HTR-8/SVneo (cell line): ENCODE measurements around the gene IPO4.

Experiments
- DNase-seq: peaks from one replicate; pipeline ENCODE4 v3.0.0; 2011; ENCODE audit warnings: low spot score, mixed read lengths; ENCODE audit not compliant: insufficient read length
- FAIRE-seq: peaks from 2 replicates; lab custom pipeline; 2011; peaks lifted over from hg19 to GRCh38; lab: Jason Lieb, UNC

IPO4 gene

GRCh38 chr14:24136684-24137528, 51.7 kb downstream of the IPO4 start:
- FAIRE-seq: no peak
- no peak for DNase-seq

DNA sequence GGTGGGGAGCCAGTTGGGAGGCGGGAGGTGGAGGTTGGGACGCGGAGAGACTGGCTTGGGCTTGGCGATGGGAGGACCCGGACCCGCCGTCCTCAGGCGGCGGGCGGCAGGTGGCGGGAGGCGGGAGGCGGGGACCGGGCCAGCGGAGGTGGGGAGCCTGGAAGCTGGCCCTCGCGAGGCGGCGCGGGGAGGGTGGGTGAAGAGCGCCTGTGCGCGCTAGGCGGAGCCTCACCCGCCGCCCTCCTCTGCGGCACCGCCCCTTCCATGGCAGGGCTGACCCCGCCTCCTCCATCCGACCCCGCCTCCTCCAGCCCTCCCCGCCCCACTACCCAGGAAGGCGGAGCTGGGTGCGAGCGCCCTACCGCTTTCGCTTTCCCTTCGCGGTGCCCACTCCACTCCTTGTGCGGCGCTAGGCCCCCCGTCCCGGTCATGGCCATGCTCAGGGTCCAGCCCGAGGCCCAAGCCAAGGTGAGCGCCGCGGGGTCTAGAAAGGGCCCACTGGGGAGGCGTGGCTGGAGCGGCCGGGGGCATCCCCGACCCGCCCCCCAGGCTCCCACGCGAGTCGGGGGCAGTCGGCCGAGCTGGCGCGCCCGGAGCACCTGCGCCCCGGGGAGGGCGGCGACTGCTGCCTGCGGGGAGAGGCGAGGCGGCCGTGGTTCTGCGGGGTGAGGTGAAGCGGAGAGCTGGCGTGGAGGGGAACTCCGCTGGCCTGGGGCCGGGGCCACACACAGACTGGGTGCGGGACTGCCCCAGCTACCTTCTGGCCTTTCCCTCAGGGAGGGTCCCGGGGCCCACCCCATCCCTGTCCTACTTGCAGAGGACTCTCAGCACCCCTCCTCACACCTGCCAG, 52.6 kb downstream of the IPO4 start, which contains the start of gene PSME1:
Gene PSME1 (plus strand): TSS at position 361 of the 850 bp plus-strand sequence. CDS start 69 bp downstream, at position 430.
- FAIRE-seq (no peak), DNase-seq (peak; percentile 65)

- FAIRE-seq (no peak), DNase-seq (no peak)
These were observed 53.1 kb downstream of the IPO4 start for GRCh38 chr14:24135584-24135833.

DNA sequence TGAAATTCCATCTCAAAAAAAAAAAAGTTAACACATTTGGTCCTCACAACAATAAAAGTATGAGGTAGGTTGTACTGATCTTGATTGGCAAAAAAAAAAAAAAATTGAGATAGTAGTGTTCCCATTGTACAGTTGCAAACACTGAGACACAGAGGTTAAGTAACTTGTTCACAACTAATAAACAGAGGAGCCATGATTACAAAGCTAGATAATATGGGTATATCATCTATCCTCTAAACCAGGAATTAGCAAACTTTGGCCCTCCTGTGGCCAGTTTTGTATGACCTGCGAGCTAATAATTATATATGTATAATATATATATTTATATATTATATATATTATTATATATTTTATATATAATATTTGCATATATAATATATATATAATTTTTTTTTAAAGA, 54.9 kb downstream of the IPO4 start:
- no peak for FAIRE-seq
- no peak for DNase-seq

DNA sequence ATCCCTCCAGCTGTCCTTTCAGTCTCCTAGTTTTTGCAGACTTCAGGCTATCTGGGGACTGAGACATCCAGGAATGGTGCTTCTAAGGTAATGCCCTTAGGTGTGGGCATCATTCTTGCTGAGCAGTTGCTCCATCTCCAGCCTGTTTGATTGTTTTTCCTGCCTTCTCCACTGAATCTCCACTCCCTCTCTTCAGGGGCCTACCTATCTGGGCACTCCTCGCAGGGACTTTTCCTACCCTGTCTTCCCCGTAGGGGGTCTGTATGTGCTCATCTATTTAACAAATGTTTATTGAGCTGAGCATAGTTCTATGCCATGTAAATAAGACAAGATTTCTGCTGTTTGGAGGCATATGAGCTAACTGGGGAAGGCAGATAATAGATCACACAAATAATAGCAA, 55.6 kb downstream of the IPO4 start:
- DNase-seq (no peak), FAIRE-seq (no peak)

GRCh38 chr14:24132061-24132685, 56.4 kb downstream of the IPO4 start:
- DNase-seq: no peak

GRCh38 chr14:24131549-24131966, 57.1 kb downstream of the IPO4 start:
- FAIRE-seq: no peak
- DNase-seq: no peak

More at GRCh38 chr14:24132061-24132685, 56.4 kb downstream of the IPO4 start:
- FAIRE-seq: no peak

DNA sequence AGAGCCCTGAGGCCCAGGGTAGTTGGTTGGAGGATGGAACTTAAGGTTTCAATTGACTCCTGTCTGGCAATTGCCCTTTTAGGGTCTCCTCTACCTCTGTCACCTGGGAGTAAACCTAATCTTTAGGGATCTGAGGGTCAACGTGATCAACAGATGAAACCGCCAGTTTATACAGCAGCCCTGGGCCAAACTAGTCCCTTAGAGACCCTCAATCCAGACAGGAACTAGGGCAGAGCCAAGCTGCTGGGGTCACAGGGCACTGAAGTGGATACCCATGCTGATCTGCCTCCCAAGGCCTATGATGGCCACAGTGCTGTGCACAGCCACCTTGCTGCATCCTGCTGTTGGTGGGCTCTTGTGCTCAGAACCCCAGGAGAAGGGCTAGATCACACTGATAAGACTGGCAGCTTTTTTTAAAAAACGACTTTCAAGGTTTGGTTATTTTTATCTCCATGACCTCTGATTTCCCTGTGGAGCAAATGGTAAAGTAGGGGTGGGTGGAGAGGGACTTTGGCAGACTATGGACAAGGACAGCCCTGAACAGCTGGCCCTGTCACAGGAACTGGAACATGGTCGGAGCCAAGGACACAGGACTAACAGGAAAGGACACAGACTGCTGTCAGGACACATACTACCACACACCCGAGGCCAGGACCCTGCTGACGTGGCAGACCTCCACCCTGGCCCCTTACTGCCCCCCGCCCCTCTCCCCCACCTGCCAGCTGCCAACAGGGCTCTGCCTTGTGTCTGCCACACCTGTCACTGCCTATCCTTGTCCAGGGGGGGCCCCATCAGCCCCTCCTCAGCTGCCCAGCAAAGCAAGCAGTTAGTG, 57.7 kb downstream of the IPO4 start:
- FAIRE-seq (no peak), DNase-seq (no peak)

- DNase-seq (no peak), FAIRE-seq (no peak)
These were observed 58.3 kb downstream of the IPO4 start, which contains the start of gene FITM1 for GRCh38 chr14:24130380-24130716. TSS of gene FITM1 (plus strand) at chr14:24130659. CDS start at chr14:24131564, 905 bp downstream.
